ENCODE results near the gene MLLT10. TPM values are rescaled to one million over a fixed set of nuclear protein-coding genes. Genes with fewer than 3 reads are reported as not detected.

Gene MLLT10
- total and polyA plus RNA-seq, 2 donors (not counting 3 experiments of a cell fraction or from before 2014, with no cell fraction given): 35.4 to 54.0 TPM

DNA sequence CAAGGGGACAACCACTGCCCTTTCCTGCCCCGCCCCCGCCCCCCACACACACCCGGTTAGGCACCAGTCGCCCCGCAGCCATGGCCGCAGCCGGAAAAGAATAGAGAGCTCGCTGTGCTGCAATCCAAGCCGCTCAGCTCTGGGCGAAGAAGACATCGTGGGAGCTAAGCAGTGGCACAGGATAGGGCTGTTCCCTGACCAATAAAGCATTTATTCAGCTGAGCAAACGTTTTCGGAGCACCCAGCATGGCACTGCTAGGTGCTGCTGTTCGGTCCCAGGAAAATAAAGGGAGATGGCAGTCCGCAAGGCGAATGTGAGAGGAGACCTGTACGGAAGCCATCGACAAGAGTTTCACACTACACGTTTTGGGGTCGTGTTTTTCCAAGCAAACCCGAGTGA is 26.9 kb upstream of the MLLT10 start:
- CTCF ChIA-PET: interaction anchor here (0.6 to 1.8 kb wide), 2 partner anchors 10 to 222 kb away, joined by 4 read pairs; no protein-coding TSS in a partner anchor
- no peaks in the 10 kb centered on the region for H3K79me2 ChIP-seq (ENCODE audit: control insufficient read depth, insufficient read depth, low read length)
- no peak for DNase-seq (ENCODE audit: low read depth, low spot score)
- no peak overlapping the region for H3K9ac ChIP-seq (replicated peaks; ENCODE audit: extremely low read depth, insufficient read depth, low read length)
- intact Hi-C loops (cut with micrococcal nuclease) (no loop called here), dilution Hi-C loops (cut with MboI; ENCODE audit: extremely low pct_ligation_motif_present, low sequenced_read_pairs) (no loop called here)
- peaks cover 7 to 16% of the 10 kb centered on the region in 2 experiments for H3K27me3 ChIP-seq (ENCODE audit: control insufficient read depth in 2 of 2, insufficient read depth in 2 of 2, low read length in 2 of 2)
- H3K4me1 ChIP-seq (ENCODE audit: control insufficient read depth, extremely low read depth, insufficient read depth, low read length): no peaks in the 10 kb centered on the region
- H3K27ac ChIP-seq (ENCODE audit: insufficient read depth, low read depth, low read length): no peak overlapping the region
- no peak overlapping the region for H3K4me3 ChIP-seq (replicated peaks in 1 of 3; ENCODE audit: insufficient read depth in 1 of 3, low read depth in 1 of 3, low read length in 3 of 3)
- H3K9me1 ChIP-seq (replicated peaks; ENCODE audit: control insufficient read depth, extremely low read depth, insufficient read depth, low read length): no peaks in the 10 kb centered on the region
- POLR2A ChIA-PET: no interaction called here
- H2AFZ ChIP-seq (ENCODE audit: low read depth, low read length): no peak overlapping the region
- no peaks in the 10 kb centered on the region for H4K20me1 ChIP-seq (replicated peaks; ENCODE audit: control insufficient read depth, extremely low read depth, insufficient read depth, low read length)
- H3K36me3 ChIP-seq (ENCODE audit: control insufficient read depth in 2 of 2, extremely low read depth in 1 of 2, insufficient read depth in 2 of 2, low read length in 2 of 2): no peaks in the 10 kb centered on the region
- FAIRE-seq: no peak
- BruUV-seq (replicated peaks): no TSS peak
- H3K4me2 ChIP-seq (ENCODE audit: insufficient read depth, low read length): no peak overlapping the region
- TF ChIP-seq, protein P1, sequence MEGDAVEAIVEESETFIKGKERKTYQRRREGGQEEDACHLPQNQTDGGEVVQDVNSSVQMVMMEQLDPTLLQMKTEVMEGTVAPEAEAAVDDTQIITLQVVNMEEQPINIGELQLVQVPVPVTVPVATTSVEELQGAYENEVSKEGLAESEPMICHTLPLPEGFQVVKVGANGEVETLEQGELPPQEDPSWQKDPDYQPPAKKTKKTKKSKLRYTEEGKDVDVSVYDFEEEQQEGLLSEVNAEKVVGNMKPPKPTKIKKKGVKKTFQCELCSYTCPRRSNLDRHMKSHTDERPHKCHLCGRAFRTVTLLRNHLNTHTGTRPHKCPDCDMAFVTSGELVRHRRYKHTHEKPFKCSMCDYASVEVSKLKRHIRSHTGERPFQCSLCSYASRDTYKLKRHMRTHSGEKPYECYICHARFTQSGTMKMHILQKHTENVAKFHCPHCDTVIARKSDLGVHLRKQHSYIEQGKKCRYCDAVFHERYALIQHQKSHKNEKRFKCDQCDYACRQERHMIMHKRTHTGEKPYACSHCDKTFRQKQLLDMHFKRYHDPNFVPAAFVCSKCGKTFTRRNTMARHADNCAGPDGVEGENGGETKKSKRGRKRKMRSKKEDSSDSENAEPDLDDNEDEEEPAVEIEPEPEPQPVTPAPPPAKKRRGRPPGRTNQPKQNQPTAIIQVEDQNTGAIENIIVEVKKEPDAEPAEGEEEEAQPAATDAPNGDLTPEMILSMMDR (IDR thresholded peaks at IDR 0.05; ENCODE audit: extremely low read depth in 1 of 2, insufficient read depth in 1 of 2, low read depth in 1 of 2, low read length in 2 of 2): no peak
- no peak for TF ChIP-seq JUN (IDR thresholded peaks at IDR 0.05; ENCODE audit: borderline replicate concordance, insufficient read depth, insufficient read length, low read depth)
- no peak for TF ChIP-seq GATA2 (IDR thresholded peaks at IDR 0.05; ENCODE audit: insufficient read depth, insufficient read length, low read depth, low read length)
- no peaks in the 10 kb centered on the region for H3K9me3 ChIP-seq (replicated peaks; ENCODE audit: control insufficient read depth, insufficient read depth, low read length)

DNA sequence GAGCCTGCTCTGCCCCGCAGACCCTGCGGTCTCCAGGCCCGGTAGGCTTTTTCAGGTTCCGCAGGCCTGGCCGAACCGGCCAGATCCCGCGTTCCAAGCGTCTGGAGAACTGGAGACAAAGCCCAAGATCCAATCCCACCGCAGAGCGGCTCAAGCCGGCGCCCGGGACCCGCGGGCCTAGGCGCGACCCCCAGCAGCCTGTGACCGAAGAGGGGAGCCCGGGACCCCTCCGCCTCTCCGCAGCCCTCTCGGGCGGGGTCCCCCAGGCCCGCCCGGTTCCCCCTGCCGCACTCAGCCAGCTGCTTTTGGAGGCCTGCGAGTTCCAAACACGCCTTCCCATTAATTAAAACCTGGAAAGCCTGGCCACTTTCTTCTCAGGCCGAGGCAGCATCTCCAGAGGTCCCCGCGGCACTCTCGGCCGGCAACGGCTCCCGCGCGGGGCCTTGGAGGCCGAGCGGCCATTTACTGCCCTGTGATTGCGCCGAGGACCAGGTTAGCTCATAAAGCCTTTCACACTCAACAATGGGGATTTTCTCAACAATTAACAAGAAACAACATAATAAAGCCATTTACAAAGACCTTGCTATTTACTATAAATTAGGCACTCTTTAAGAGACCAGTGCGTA is 25.2 kb upstream of the MLLT10 start:
- intact Hi-C loops (cut with micrococcal nuclease) (no loop called here), dilution Hi-C loops (cut with MboI; ENCODE audit: extremely low pct_ligation_motif_present, low sequenced_read_pairs) (no loop called here)
- ChIA-PET POLR2A (no interaction called here), CTCF (interaction anchor here (0.5 kb wide), 1 partner anchor 761 kb away, joined by 3 read pairs; no protein-coding TSS in a partner anchor)
- no peak overlapping the region for H2AFZ ChIP-seq (ENCODE audit: low read depth, low read length)
- no peak overlapping the region for H3K4me2 ChIP-seq (ENCODE audit: insufficient read depth, low read length)
- no peak overlapping the region for H3K9ac ChIP-seq (replicated peaks; ENCODE audit: extremely low read depth, insufficient read depth, low read length)
- no peaks in the 10 kb centered on the region for H4K20me1 ChIP-seq (replicated peaks; ENCODE audit: control insufficient read depth, extremely low read depth, insufficient read depth, low read length)
- H3K9me1 ChIP-seq (replicated peaks; ENCODE audit: control insufficient read depth, extremely low read depth, insufficient read depth, low read length): no peaks in the 10 kb centered on the region
- H3K4me1 ChIP-seq (ENCODE audit: control insufficient read depth, extremely low read depth, insufficient read depth, low read length): no peaks in the 10 kb centered on the region
- H3K36me3 ChIP-seq (ENCODE audit: control insufficient read depth in 2 of 2, extremely low read depth in 1 of 2, insufficient read depth in 2 of 2, low read length in 2 of 2): no peaks in the 10 kb centered on the region
- H3K27me3 ChIP-seq (ENCODE audit: control insufficient read depth in 2 of 2, insufficient read depth in 2 of 2, low read length in 2 of 2): peaks cover 5 to 15% of the 10 kb centered on the region in 2 experiments
- no peaks in the 10 kb centered on the region for H3K9me3 ChIP-seq (replicated peaks; ENCODE audit: control insufficient read depth, insufficient read depth, low read length)
- FAIRE-seq (no peak), DNase-seq (ENCODE audit: low read depth, low spot score) (no peak)
- no peaks in the 10 kb centered on the region for H3K79me2 ChIP-seq (ENCODE audit: control insufficient read depth, insufficient read depth, low read length)
- TF ChIP-seq FOS (IDR thresholded peaks at IDR 0.05; ENCODE audit: borderline replicate concordance, insufficient read depth, low read length) (no peak), POLR2A (IDR thresholded peaks at IDR 0.05; ENCODE audit: low read depth, low read length) (no peak)
- no TSS peak for BruUV-seq (replicated peaks)
- H3K4me3 ChIP-seq (replicated peaks in 1 of 3; ENCODE audit: insufficient read depth in 1 of 3, low read depth in 1 of 3, low read length in 3 of 3): no peak overlapping the region
- H3K27ac ChIP-seq (ENCODE audit: insufficient read depth, low read depth, low read length): no peak overlapping the region

Measured in endothelial cell of umbilical vein (primary cell).